ENCODE data around the gene BBS2. TPM values are rescaled to one million over a fixed set of nuclear protein-coding genes. Genes with fewer than 3 reads are reported as not detected.

BBS2 gene
- total and polyA plus RNA-seq, 10 donors = 22.9 to 70.3 (median 50.4) TPM

DNA sequence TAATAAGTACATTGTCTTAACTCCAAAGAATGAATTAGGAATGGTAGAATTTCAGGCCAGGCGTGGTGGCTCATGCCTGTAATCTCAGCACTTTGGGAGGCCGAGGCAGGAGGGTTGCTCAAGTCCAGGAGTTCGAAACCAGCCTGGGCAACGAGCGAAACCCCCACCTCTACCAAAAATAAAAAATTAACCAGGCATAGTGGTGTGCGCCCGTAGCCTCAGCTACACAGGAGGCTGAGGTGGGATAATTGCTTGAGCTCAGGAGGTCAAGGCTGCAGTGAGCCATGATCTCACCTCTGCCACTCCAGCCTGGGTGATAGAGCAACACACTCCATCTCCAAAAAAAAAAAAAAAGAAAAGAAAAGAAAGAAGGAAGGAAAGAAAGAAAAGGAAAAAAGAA lies 18.5 kb upstream of the BBS2 start:
- Histone ChIP-seq H3K4me3 (no peak overlapping the region), H3K27ac (no peak overlapping the region), H3K9me3 (no peaks in the 10 kb centered on the region), H3K36me3 (no peaks in the 10 kb centered on the region), H3K27me3 (replicated peaks in 1 of 7) (peaks cover 0 to 30% (median 4%) of the 10 kb centered on the region in 7 donors), H3K4me1 (no peaks in the 10 kb centered on the region)
- DNase-seq = no peak
- intact Hi-C loops (cut with DNase I; ENCODE audit: low total_unique reads) = no loop called here
- TF ChIP-seq POLR2A (IDR thresholded peaks at IDR 0.05) (no peak), POLR2AphosphoS5 (IDR thresholded peaks at IDR 0.05) (no peak)
- TF ChIP-seq, protein P1, sequence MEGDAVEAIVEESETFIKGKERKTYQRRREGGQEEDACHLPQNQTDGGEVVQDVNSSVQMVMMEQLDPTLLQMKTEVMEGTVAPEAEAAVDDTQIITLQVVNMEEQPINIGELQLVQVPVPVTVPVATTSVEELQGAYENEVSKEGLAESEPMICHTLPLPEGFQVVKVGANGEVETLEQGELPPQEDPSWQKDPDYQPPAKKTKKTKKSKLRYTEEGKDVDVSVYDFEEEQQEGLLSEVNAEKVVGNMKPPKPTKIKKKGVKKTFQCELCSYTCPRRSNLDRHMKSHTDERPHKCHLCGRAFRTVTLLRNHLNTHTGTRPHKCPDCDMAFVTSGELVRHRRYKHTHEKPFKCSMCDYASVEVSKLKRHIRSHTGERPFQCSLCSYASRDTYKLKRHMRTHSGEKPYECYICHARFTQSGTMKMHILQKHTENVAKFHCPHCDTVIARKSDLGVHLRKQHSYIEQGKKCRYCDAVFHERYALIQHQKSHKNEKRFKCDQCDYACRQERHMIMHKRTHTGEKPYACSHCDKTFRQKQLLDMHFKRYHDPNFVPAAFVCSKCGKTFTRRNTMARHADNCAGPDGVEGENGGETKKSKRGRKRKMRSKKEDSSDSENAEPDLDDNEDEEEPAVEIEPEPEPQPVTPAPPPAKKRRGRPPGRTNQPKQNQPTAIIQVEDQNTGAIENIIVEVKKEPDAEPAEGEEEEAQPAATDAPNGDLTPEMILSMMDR (IDR thresholded peaks at IDR 0.05 in 8 of 11, conservative IDR thresholded peaks at IDR 0.05 in 3 of 11) = no peak
- WGBS, 5 donors = 85 to 94% (median 86%) methylated on average over 7 of the region's 7 CpGs

DNA sequence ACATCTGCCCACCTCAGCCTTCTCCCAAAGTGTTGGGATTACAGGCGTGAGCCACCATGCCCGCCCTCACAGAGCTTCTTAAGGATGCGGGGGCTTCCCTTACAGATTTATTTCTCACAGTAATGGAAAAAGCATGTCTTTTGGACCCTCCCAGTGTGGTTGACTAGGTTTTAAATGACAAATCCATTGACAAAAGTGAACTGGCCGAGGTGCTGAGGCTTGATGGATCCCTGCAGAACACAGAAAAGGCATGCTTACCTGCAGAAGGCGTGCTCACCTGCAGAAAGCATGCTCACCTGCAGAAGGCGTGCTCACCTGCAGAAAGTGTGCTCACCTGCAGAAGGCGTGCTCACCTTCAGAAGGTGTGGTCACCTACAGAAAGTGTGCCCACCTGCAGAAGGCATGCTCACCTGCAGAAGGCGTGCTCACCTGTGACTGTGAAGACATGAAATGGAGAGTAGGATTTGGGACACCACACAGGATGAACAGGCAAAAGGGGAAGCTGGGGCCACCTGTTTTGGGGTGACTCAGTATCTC lies 15.1 kb upstream of the BBS2 start:
- Histone ChIP-seq H3K27me3 (replicated peaks in 1 of 7) (peaks cover 0 to 30% (median 3%) of the 10 kb centered on the region in 7 donors), H3K36me3 (no peaks in the 10 kb centered on the region), H3K4me3 (no peak overlapping the region), H3K4me1 (no peaks in the 10 kb centered on the region), H3K9me3 (no peaks in the 10 kb centered on the region), H3K27ac (no peak overlapping the region)
- no peak for DNase-seq
- 79 to 90% (median 87%) methylated on average over 8 of the region's 8 CpGs for WGBS, 5 donors
- intact Hi-C loops (cut with DNase I; ENCODE audit: low total_unique reads) = no loop called here
- TF ChIP-seq POLR2AphosphoS5 (IDR thresholded peaks at IDR 0.05) (no peak), POLR2A (IDR thresholded peaks at IDR 0.05) (no peak)
- TF ChIP-seq, protein P1 (IDR thresholded peaks at IDR 0.05 in 8 of 11, conservative IDR thresholded peaks at IDR 0.05 in 3 of 11) = no peak

DNA sequence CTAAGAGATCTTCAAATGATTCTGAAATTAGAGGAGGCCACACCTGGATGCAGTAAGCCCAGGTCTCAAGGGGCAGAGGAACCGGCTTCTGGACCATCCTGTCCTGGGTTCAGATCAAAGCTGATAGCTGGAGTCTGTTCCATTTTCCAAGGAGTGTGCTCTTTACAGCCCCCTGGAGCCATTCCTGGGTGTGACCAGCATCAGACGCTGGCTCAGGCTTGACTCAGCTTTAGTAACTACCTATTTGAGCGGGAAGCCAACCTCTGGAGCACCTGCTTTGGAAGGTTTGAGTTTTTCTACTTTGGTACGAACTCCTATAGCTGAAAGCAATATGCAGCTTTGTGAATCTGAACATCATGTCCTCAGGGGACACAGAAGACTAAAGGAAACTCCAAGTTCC lies 12.9 kb upstream of the BBS2 start:
- WGBS, 5 donors = 60 to 81% (median 75%) methylated on average over 4 of the region's 4 CpGs
- intact Hi-C loops (cut with DNase I; ENCODE audit: low total_unique reads) = no loop called here
- Histone ChIP-seq H3K4me1 (no peaks in the 10 kb centered on the region), H3K27ac (no peak overlapping the region), H3K9me3 (no peaks in the 10 kb centered on the region), H3K27me3 (replicated peaks in 1 of 7) (peaks cover 0 to 11% (median 0%) of the 10 kb centered on the region in 7 donors), H3K4me3 (no peak overlapping the region), H3K36me3 (no peaks in the 10 kb centered on the region)
- TF ChIP-seq, protein P1 (IDR thresholded peaks at IDR 0.05 in 8 of 11, conservative IDR thresholded peaks at IDR 0.05 in 3 of 11) = no peak
- DNase-seq = no peak

DNA sequence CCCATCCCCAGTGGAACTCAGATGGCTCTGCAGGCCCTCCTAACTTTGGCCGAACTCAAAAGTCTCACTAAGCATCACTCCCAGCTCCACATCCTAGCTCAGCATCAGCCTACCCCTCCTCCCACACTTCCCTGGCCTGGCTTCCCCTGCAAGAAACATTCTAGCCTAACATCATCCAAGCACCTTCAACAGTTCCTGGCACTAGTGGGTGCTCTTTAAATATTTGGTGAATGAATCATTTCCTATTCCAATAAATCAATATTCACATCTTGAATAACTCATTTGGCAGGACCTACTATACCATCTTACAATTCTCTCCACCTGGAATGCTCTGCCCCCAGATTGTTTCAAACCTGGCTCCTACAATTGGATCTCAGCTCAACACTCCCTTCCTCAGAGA lies 11.0 kb upstream of the BBS2 start:
- intact Hi-C loops (cut with DNase I; ENCODE audit: low total_unique reads) = no loop called here
- TF ChIP-seq POLR2AphosphoS5 (IDR thresholded peaks at IDR 0.05) = no peak
- TF ChIP-seq POLR2A (IDR thresholded peaks at IDR 0.05) = no peak
- TF ChIP-seq, protein P1 (IDR thresholded peaks at IDR 0.05 in 8 of 11, conservative IDR thresholded peaks at IDR 0.05 in 3 of 11) = no peak
- Histone ChIP-seq H3K27ac (no peak overlapping the region), H3K27me3 (replicated peaks in 1 of 7) (peaks cover 0 to 5% (median 0%) of the 10 kb centered on the region in 7 donors), H3K9me3 (no peaks in the 10 kb centered on the region), H3K4me3 (no peak overlapping the region), H3K36me3 (no peaks in the 10 kb centered on the region), H3K4me1 (no peaks in the 10 kb centered on the region)
- 83 to 94% (median 88%) methylated on average over 1 of the region's 1 CpG for WGBS, 5 donors
- no peak for DNase-seq
